ENCODE data around the gene ATG16L2.
"Not testable (repeated sequence)": the region's sequence is repeated elsewhere in the genome, so short reads cannot be mapped to it uniquely, and the experiment has no call there.

The ATG16L2 gene

GRCh38 chr11:72780296-72781062, 33.7 kb upstream of the ATG16L2 start:
- no peak for DNase-seq

- no peak for DNase-seq
Measured at GRCh38 chr11:72781063-72781312, 33.2 kb upstream of the ATG16L2 start.

GRCh38 chr11:72781313-72782080, 32.7 kb upstream of the ATG16L2 start:
- peak in 1 of 2 experiments; percentile 15 for DNase-seq

GRCh38 chr11:72782081-72782920, 31.9 kb upstream of the ATG16L2 start:
- DNase-seq, result no peak

DNA sequence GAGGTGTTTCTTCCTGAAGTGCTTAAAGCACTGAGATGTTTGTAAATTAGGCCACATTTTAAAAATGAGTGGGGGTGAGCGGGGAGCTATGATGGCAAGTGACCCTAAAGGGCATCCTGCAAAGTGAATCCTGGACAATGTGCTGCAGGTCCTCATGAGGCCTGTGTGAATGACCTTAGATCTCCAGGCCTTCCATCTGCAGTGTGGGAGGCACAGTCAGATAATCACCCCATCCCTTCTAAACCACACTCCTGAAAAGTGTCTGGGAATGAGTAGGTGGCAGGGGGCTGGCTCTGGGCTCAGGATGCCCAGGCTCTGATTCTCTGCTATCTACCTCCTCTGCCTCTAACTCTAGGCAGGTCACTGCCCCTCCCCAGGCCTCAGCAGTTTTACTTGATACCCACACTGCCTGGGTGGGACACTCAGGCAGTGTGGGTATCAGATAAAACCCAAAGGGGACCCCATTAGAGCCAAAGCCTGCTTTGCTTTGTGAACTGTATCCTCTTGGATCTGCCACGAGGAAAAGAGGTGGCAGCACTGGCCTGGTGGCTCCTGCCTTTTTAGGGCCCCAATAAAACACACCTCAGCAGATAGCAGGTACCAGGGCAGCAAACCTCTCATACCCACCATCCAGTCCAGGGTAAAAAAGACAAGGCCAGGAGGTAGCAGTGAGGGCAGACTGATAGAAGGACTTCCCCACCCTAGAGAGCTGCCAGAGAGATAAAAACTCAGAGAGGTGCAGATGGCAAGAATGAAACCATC, 30.9 kb upstream of the ATG16L2 start:
- DNase-seq, result no peak

- no peak for DNase-seq
Measured at GRCh38 chr11:72784662-72785061, 29.5 kb upstream of the ATG16L2 start.

DNA sequence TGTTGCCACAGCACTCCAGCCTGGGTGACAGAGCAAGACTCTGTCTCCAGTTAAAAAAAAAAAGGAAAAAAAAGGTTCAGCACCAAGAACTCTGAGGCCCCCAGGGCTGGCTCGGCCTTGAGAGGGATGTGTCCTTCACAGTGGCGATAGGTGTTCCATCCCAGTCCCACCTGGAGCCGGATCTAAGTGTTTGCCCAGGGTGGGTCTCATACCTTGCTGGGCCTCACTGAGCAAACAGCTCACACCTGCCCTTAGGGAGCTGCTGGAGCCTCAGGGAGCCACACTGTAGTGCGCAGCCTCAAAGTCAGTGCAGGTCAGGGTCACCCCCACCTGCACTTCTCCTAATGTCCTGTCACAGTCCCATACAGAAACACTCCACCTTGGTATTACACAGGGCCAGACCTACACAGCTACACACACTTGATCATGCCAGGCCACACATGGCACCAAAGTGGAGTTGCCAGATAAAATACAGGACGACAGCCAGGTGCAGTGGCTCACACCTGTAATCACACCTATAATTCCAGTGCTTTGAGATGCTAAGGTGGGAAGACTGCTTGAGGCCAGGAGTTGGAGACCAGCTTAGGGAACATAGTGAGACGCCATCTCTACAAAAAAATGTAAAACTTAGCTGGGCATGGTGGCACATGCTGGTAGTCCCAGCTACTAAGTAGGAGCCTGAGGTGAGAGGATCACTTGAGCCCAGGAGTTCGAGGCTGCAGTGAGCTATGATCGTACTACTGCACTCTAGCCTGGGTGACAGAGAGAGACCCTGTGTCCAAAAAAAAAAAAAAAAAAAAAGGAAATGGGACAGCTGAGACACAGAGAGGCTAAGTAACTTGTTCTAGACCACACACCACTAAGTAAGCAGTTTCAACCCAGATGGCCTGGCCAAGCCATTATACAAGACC, 27.7 kb upstream of the ATG16L2 start:
- DNase-seq, result no peak

- no peak for DNase-seq
Measured at GRCh38 chr11:72787216-72788104, 26.8 kb upstream of the ATG16L2 start.

- DNase-seq, result no peak
Measured at GRCh38 chr11:72788241-72788640, 26.0 kb upstream of the ATG16L2 start.

DNA sequence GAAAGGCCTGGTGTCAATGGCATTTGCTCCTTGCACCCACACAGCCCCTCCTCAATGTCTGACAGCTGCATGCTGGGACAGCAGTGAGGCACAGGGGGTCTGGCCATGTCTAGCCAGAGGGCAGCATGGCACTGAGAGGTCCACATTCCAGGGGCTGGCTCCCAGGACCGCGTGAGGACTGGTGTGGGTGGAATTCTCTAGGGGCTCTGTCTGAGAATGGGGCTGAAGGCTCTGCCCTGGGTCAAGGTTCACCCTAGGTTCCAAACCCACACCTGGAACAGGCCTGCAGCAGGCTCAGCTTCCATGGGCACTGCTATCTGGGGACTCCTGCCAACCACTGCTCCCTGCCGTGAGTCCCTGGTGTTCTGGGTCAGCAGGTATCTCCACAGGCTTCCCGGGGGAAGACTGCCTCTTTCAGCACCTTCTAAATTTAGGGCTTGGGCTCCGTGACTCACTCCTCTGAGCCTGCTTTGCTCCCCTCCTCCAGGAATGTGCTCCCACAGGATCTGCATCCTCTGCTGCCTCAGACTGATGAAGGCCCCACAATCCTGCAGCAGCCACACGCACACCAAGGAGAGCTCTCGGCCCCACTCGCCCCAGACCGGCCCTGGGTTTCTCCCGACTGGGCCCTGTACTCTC, 24.6 kb upstream of the ATG16L2 start:
- no peak for DNase-seq

DNA sequence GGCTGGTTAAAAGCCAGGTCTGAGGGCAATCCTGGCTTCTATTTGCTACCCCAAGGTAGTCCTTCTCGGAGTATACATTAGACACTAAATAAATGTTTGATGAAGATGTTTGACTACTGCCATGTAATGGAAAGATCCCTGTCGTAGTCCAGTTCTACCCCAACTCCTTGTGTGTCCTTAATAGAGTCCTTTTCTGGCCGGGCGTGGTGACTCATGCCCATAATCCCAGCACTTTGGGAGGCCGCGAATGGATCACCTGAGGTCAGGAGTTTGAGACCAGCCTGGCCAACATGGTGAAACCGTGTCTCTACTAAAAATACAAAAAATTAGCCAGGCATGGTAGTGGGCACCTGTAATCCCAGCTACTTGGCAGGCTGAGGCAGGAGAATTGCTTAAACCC, 23.0 kb upstream of the ATG16L2 start:
- DNase-seq, result not testable (repeated sequence)

DNA sequence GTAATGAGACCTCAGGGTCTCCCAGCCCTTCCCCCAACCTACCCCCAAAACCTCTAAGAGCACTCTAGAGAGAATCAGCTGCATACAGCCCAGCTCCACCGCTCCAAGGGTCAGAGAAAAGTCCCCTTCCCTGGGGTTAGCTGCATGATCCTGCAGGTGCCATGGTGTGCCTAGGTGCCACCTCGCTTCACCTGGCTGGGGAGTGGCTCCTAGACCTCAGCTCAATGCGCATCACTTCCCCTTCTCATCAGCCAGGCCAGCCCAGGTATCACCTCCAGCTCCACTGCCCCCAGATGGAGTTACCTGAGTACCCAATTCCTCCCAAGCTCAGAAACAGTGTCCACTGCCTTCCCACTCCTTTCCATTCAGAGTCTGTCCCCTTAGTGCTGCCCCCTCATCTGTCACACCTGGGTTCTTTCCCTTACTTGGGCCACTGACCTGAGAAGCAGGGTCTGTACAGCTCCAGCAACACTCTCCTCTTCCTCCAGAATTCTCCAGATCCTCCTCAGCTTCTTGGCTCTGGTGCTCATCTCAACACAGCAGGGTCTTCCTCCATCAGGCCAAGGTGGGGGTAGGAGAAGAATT, 21.7 kb upstream of the ATG16L2 start:
- no peak for DNase-seq

GRCh38 chr11:72793076-72793424, 21.2 kb upstream of the ATG16L2 start:
- DNase-seq, result no peak

DNA sequence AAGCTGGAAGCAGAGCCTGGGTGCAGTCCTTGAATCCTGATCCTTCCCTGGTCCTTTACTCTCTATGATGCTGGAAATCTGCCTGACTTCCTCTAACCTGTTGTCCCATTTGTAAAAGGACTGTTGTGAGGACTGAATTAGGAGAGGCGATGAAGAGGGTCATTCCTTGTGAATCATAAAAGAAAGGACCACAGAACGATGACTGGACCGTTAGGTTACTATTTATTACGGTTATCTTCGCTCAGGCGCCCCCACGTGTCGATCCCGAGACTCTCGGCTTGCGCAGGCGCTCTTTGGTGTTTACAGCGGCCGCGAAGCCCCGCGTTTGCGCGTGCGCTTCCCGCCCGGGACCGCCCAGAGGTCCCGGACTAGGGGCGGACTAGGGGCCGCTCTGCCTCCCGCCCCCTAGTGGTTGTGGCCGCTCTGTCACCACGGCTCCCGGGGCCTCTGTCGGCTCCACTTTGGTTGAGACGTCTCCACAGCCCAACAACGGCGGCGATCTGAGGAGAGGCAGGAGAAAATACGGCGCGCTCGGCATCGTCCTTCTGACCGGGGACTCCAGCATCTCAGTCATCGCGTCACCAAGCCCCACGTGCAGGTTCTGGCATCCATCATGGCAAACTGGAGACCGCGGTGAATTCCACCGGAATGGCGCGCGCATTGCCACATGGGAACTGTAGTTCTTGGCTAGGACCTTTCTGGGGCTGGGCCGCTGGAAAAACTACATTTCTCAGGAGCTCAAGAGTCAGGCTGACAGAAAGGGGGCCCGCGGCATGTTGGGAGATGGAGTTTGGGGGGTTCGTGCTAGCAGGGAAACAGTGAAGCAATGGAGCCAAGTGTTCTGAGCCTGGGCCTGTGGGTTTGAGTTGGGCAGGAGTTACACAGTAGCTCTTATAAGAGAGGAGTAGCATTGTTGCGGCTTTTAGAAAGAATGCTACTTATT, 20.5 kb upstream of the ATG16L2 start, which contains the start of gene STARD10:
STARD10 (minus strand) TSS at position 623 of the 943 bp plus-strand sequence. CDS start 12,866 bp downstream, outside the sequence.
- peak; percentile 94 to 98 for DNase-seq

DNA sequence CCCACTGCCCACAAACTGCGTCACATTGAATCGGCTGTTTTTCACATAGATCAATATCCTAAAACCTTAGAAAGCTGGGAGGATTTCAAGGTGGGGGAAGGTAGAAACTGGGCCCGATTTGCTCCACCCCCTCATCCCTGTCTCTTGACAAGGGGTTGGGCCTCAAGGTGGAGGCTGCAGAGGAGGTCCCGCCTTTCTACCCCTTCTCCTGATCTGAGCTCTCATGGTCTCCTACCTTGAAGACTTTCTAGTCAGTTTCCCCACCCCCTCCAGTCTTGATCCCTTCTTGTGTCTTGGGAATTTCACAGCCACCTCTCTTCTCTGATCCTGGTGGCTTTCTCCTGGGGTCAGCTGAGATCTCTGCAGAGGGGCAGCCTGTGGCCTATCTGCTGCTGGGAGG, 15.8 kb upstream of the ATG16L2 start:
- no peak for DNase-seq

GRCh38 chr11:72799441-72799840, 14.8 kb upstream of the ATG16L2 start:
- DNase-seq, result no peak

GRCh38 chr11:72802822-72803221, 11.4 kb upstream of the ATG16L2 start:
- no peak for DNase-seq

GRCh38 chr11:72805216-72805615, 9.0 kb upstream of the ATG16L2 start:
- no peak for DNase-seq

DNA sequence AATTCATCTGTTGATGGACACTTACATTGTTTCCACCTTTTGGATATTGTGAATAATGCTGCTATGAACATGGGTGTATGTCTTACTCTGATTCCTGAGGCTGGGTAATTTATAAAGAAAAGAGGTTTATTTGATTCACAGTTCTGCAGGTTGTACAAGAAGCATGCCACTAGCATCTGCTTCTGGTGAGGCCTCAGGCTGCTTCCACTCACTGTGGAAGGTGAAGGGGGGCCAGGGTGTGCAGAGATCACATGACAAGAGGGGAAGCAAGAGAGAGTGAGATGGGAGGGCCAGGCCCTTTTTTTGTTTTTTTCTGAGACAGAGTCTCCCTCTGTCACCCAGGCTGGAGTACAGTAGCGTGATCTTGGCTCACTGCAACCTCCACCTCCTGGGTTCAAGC, 7.8 kb upstream of the ATG16L2 start:
- DNase-seq, result not testable (repeated sequence)

All from NCI-H446 (cell line).